NCI-H1092 (cell line): ENCODE results near the gene RC3H1.
"Not testable (repeated sequence)": the region's sequence is repeated elsewhere in the genome, so short reads cannot be mapped to it uniquely, and the experiment has no call there.

Experiments
- DNase-seq: peaks from one replicate; lab custom pipeline; 2025; lab: John Stamatoyannopoulos, UW

The RC3H1 gene

GRCh38 chr1:173948594-173948993 is 73.6 kb downstream of the RC3H1 start:
- no peak for DNase-seq

DNA sequence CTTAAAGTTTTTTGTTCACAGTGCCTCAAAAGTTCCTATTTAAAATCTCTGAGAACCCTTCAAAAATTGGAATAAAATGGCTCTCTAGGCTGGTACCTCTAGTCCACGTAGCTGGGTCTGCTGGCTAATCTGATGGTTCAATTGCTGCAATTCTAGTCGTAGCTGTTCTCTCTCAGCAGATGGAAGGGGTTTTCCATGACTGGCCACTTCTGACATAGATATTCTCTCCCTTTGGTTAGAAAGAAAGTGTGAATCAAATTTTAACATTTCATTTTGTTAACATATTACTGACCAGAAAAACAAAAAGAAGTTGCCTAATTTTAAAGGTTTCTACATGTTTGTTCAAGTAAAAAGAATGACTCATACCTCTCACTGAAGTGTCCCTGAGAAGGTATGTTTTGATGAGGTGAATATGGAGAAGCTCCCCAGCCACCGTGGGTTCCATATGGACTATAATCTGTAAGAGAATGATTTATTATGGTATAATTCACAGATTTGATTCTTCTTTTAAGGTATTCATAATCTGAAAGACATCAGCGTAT is 75.7 kb downstream of the RC3H1 start:
- no peak for DNase-seq

- no peak for DNase-seq
Observed at GRCh38 chr1:173937062-173937461, 85.1 kb downstream of the RC3H1 start.

- no peak for DNase-seq
Observed at GRCh38 chr1:173934440-173934839, 87.7 kb downstream of the RC3H1 start.

DNA sequence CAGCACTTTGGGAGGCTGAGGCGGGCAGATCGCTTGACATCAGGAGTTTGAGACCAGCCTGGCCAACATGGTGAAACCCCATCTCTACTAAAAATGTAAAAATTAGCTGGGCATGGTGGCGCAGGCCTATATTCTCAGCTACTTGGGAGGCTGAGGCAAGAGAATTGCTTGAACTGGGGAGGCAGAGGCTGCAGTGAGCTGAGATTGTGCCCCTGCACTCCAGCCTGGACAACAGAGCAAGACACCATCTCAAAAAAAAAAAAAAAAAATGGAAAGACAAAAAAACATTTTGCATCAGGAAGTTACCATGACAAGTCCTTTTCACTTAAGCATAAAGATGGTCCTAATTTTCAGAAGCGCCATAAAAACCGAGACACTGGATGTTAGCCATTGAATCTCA is 91.6 kb downstream of the RC3H1 start:
- not testable (repeated sequence) for DNase-seq

DNA sequence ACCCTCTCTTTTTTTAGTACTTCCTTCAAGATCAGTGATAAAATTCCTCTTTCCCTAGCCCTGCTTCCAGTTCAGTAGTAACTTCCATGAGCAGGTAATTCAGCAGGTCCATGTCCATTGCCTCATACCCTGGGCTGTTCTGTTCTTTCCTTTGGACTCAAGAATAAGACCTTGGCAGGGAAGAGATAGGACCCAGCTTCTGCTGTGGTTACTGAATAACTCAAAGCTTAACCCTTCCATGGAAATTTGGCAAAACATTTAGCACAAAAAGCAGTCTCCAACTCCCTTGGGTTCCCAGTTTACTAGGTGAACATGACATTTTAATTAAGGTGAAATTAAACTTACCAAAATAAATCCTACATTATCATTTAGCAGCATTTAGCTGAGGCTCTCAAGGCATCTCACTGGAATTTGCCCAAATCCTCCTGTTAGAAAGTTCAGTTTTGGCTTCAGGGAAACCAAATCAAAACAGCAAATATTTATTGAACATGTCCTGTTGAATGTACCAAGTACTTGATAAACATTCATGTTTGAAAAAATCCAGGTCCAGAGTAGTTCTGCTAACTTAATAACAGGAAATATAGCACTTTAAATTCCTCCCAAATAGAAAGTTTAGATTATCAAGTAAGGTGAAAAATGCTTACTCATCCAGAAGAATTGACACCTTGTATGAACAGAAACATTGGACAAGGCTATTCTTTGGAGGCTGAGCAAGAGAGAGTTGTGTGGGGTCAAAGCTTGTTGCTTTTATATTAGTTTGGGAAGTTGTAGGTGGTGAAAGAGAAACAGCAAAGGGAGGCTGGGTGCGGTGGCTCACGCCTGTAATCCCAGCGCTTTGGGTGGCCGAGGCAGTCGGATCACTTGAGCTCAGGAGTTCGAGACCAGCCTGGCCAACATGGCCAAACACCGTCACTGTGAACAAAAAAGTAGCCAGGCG is 96.6 kb downstream of the RC3H1 start:
- DNase-seq = no peak

DNA sequence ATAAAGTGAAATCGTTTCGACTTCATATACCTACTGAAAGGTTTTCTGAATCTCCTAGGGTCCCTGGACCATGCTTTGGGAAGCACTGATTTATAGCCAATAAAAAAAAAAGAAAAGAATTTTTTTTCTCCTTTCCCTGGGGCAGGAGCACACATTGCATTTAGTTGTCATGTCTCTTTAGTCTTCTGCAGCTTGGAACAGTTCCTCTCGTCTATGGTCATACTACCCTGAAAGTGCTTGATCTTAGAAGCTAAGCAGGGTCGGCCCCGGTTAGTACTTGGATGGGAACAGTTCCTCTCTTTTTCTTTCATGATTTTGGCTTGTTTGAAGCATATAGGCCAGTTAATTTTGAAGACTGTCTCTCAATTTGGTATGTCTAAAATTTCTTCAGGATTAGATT is 101.3 kb downstream of the RC3H1 start:
- DNase-seq = no peak

DNA sequence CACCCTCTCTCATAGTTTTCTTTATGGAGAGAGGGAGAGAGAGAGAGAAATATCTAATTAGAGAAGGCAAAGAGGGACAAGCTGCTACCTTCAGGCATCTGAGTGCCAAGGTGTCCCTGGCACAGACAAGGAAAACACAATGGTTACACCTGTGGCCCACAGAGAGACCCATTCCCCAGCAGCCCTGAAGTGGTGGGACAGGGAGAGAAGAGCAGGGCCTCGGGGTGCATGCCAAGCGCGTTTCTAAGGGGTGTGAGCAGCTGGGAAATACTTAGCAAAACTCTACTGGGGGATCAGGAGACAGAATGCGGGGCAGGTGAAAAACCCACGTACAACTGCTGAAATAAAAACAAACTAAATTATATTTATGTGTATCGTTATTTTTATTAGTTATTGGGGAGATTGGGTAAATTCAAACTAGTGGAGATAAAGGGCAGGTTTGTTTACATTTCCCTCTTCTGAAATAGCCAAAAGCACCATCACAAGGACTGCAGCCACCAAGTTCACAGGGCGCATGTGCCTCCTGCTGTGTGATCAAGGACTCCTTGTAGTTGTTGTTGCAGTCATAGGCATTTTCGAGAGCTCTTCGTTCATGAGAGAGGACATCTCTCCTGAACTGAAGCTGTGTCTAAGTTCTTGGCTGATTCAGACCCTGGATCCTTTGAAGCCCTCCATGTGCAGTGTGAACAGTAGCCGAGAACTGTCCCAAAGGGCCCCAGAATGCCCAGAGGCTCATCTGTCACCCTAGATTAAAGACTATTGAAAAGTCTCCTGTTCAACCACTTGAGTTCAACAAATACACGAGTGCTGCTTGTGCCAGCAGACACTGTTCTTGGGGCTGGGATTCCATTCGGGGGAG is 104.3 kb downstream of the RC3H1 start:
- no peak for DNase-seq

GRCh38 chr1:173917149-173917548 is 105.0 kb downstream of the RC3H1 start, which contains the start of gene SERPINC1:
TSS of gene SERPINC1 (minus strand) at chr1:173917327. CDS start at chr1:173917259, 68 bp downstream.
- no peak for DNase-seq

GRCh38 chr1:173916667-173917066 is 105.5 kb downstream of the RC3H1 start:
- no peak for DNase-seq

DNA sequence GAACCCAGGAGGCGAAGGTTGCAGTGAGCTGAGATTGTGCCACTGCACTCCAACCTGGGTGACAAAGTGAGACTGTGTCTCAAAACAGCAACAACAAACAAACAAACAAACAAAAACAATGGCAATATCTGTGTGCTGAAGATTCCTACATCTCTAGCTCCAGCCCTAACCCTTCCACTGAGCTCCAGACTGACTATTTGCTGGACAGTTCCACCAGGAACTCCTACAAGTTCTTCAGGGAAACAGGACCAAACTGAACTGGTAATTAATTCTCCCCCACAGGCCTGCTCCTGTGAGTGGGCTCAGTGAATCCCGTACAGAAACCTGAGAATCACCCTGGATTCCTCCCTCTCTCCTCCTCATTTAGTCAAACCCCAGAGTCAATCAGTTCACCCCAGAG is 106.6 kb downstream of the RC3H1 start:
- DNase-seq = no peak

GRCh38 chr1:173914366-173914871 is 107.7 kb downstream of the RC3H1 start:
- no peak for DNase-seq

DNA sequence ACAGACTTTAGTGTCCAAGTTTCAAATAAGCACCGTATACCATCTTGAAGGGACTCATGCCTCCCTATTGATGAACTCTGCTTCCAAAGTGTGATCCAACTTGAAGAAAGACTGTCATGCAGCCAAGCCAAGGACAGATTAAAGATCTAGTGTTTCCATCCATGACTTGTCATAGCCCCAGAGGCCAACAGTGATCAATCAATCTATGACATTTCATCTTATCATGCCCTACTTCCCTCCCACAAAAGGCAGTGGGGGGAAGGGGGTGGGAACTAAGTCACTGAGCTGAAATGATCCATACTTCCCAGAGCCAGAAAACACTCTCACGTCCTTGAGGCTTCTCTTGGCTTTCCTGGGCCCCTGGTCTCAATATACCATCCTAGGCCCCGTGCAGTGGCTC is 109.0 kb downstream of the RC3H1 start:
- DNase-seq = no peak

DNA sequence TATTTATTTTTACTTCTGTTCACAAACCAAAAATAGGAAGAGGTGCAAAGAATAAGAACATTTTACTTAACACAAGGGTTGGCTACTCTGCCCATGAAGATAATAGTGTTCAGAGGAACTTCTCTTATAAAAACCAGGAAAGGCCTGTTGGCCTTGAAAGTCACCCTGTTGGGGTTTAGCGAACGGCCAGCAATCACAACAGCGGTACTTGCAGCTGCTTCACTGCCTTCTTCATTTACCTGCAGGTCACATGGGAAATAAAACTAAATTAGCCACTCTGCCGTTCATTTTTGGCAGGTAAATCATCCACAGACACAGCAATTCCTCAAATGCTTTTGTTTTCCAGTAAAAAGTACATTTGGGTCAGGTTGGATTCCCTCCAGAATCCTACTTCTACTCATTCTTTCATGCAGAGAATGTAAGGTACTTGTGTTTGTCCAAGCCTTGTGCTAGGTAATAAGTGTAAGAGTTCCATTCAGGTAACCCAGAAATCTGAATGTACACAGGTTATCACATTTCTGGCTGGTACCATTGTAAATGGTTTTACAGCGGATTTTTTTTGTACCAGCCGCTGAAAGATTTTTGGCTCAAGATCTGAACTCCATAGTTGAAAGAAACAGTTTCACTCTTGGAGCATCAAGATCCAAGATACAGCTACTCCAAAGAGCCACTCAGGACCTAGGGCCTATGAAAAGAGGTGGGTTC is 118.2 kb downstream of the RC3H1 start:
- DNase-seq = no peak

GRCh38 chr1:173900992-173901391 is 121.2 kb downstream of the RC3H1 start:
- DNase-seq = no peak

GRCh38 chr1:173900427-173900826 is 121.7 kb downstream of the RC3H1 start:
- no peak for DNase-seq

- DNase-seq = no peak
Observed at GRCh38 chr1:173894189-173894588, 128.0 kb downstream of the RC3H1 start.

- no peak for DNase-seq
Observed at GRCh38 chr1:173893611-173894010, 128.5 kb downstream of the RC3H1 start.

DNA sequence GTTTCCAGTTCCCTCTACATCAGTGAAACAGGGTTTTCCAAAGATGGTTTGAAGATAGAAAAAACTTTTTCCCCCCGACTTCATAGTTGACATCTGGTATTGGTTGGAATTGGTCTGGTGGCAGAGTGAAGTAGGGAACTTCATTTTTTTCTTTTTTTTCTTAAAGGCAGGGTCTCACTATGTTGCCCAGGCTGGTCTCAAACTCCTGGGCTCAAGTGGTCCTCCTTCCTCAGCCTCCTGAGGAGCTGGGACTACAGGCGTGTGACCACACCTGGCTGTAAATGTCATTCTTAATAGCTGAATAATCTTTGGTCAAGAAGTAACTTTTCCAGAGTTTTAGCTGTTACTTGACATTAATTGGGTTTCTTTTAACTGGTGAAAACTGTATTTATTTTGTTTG is 132.3 kb downstream of the RC3H1 start:
- no peak for DNase-seq

DNA sequence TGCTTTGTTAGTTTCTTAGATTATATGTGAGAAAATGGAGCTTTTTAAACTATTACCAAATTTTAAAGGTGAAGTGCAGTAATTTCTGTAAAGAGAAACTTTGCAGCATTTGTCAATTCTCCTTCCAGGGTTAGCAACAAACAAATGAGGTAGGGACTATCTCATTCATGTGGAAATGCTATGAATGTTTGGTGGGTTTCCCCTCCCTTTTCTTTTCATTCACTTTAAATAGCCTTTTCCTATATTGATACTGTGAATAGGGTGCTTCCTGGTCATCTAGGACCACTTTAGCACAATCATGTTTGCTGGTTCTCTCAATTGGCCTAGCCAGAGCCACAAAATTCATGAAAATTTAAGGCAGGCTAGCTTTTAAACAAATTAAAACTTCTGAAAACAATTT is 133.4 kb downstream of the RC3H1 start:
- no peak for DNase-seq

- DNase-seq = no peak
Observed at GRCh38 chr1:173887627-173888026, 134.5 kb downstream of the RC3H1 start.
